K562 (cell line): ENCODE results near the gene RNF227. TPM values are rescaled to one million over a fixed set of nuclear protein-coding genes. Genes with fewer than 3 reads are reported as not detected.

ENCODE experiments used
- ARID2 ChIP-seq: fragments of 450-650 bp; IDR thresholded peaks from 2 replicates; pipeline ENCODE4 v1.6.1; 2017; ENCODE audit warnings: antibody characterized with exemption, mild to moderate bottlenecking
- BRF2 ChIP-seq: IDR thresholded peaks from 3 replicates; pipeline ENCODE4 v1.6.1; 2011; ENCODE audit warnings: borderline replicate concordance, mild to moderate bottlenecking; ENCODE audit not compliant: insufficient read length, insufficient read depth
- CREB5 ChIP-seq: fragments of 250-450 bp; sonication (Bioruptor Pico); IDR thresholded peaks from 2 replicates; pipeline ENCODE4 v1.5.0; 2020; ENCODE audit warnings: mild to moderate bottlenecking
- DEAF1 ChIP-seq: fragments of 450-650 bp; formaldehyde crosslinking; IDR thresholded peaks from 2 replicates; pipeline ENCODE4 v1.4.0; 2020; ENCODE audit warnings: mild to moderate bottlenecking, moderate library complexity
- ELK3 ChIP-seq: fragments of 450-650 bp; formaldehyde crosslinking; IDR thresholded peaks from 2 replicates; pipeline ENCODE4 v1.4.0; 2020; ENCODE audit warnings: mild to moderate bottlenecking
- EP400 ChIP-seq: fragments of 450-650 bp; IDR thresholded peaks from 2 replicates; pipeline ENCODE4 v1.6.1; 2017; ENCODE audit warnings: antibody characterized with exemption, mild to moderate bottlenecking, moderate library complexity
- HDGF ChIP-seq: fragments of 450-650 bp; IDR thresholded peaks from 2 replicates; pipeline ENCODE4 v1.6.1; 2016
- MECOM ChIP-seq: fragments of 250-450 bp; sonication (Bioruptor Pico); IDR thresholded peaks from 2 replicates; pipeline ENCODE4 v1.8.0; 2022; ENCODE audit warnings: inconsistent platforms
- MNT ChIP-seq, 2 experiments: fragments of 450-650 bp; conservative IDR thresholded peaks; 2 replicates each; pipeline ENCODE4 v1.6.1; 2017; ENCODE audit warnings: mild to moderate bottlenecking in 2 of 2, moderate library complexity in 2 of 2
- MYC ChIP-seq, 2 experiments: fragments of 250-450 bp in 1 of 2; sonication (Bioruptor Pico) in 1 of 2; IDR thresholded peaks; 2 replicates each; pipeline versions ENCODE4 v1.5.1 to v1.6.1; 2012 to 2021; ENCODE audit warnings: low read depth in 2 of 2, borderline replicate concordance in 1 of 2, improper control_type of control experiment in 1 of 2, low read length in 1 of 2, mild to moderate bottlenecking in 1 of 2, moderate library complexity in 1 of 2
- PHB ChIP-seq: fragments of 250-450 bp; sonication (Bioruptor Pico); IDR thresholded peaks from 2 replicates; pipeline ENCODE4 v1.5.0; 2021
- POLR2AphosphoS2 ChIP-seq: IDR thresholded peaks from 2 replicates; pipeline ENCODE4 v1.6.1; 2012; ENCODE audit warnings: low read length, improper control_type of control experiment
- RNF219 ChIP-seq: fragments of 250-450 bp; sonication (Bioruptor Pico); IDR thresholded peaks from 2 replicates; pipeline ENCODE4 v1.5.0; 2022; ENCODE audit warnings: mild to moderate bottlenecking
- SMARCE1 ChIP-seq: fragments of 450-650 bp; IDR thresholded peaks from 2 replicates; pipeline ENCODE4 v1.7.1; 2016; ENCODE audit warnings: mild to moderate bottlenecking
- SOX6 ChIP-seq: fragments of 450-650 bp; IDR thresholded peaks from 2 replicates; pipeline ENCODE4 v1.6.1; 2014; ENCODE audit warnings: mild to moderate bottlenecking
- THRAP3 ChIP-seq: fragments of 450-650 bp; IDR thresholded peaks from 2 replicates; pipeline ENCODE4 v1.6.1; 2016; ENCODE audit warnings: mild to moderate bottlenecking, inconsistent platforms, borderline replicate concordance
- USF1 ChIP-seq: sonication (generic); formaldehyde crosslinking; IDR thresholded peaks from 2 replicates; pipeline ENCODE4 v1.9.0; 2022; ENCODE audit warnings: mild to moderate bottlenecking, missing genetic modification reagents
- ZFPM2 ChIP-seq: fragments of 250-450 bp; sonication (Bioruptor Pico); IDR thresholded peaks from 2 replicates; pipeline ENCODE4 v1.5.1; 2022; ENCODE audit warnings: mild to moderate bottlenecking
- ZNF75A ChIP-seq: fragments of 450-650 bp; formaldehyde crosslinking; IDR thresholded peaks from 2 replicates; pipeline ENCODE4 v1.4.0; 2020; ENCODE audit warnings: mild to moderate bottlenecking
- ZNF780A ChIP-seq: fragments of 250-450 bp; sonication (Bioruptor Pico); IDR thresholded peaks from 2 replicates; pipeline ENCODE4 v1.5.0; 2021; ENCODE audit warnings: mild to moderate bottlenecking
- polyA plus RNA-seq, 8 experiments: library from polyadenylated mRNA; depleted of rRNA in 4 of 8; stranded (reverse) in 5 of 8; unstranded in 3 of 8; fragments of >200 nt; fragmentation: Nextera tagmentation in 2 of 8; fragmentation: Illumina TruSeq in 1 of 8; extraction: Ambion mirVana in 2 of 8; extraction: Trizol in 1 of 8; gene quantifications; 2 replicates each; pipeline versions ENCODE4 v1.2.1 to v1.2.3, GENCODE V29; 2011 to 2014; ENCODE audit warnings: inconsistent platforms in 1 of 8, missing spikeins in 1 of 8
- total RNA-seq, 7 experiments: library from RNA; depleted of rRNA in 6 of 7; stranded (reverse); fragments of >200 nt in 6 of 7; fragmentation: Illumina TruSeq in 2 of 7; extraction: Trizol in 2 of 7; gene quantifications; 2 replicates each; pipeline versions ENCODE4 v1.2.1 to v1.2.3, GENCODE V29; 2011 to 2021; ENCODE audit warnings: low replicate concordance in 1 of 7

The RNF227 gene
- total and polyA plus RNA-seq, 9 of the 15 experiments (the other 6 are each of a cell fraction or from before 2014, with no cell fraction given), result 1.1 to 6.7 (median 2.3) TPM

GRCh38 chr17:7897773-7898172 is 18.3 kb downstream of the RNF227 start (continued):
- peak; percentile 73 for TF ChIP-seq DEAF1
- peak; percentile 53 to 54; a peak in 3 of 4 replicates for TF ChIP-seq MNT (conservative IDR thresholded peaks at IDR 0.05)
- no peak for TF ChIP-seq SOX6
- no peak for TF ChIP-seq CREB5 (CRISPR knock-in tag)
- peak; percentile 29; the same call in 1 of the 2 replicates for TF ChIP-seq EP400
- TF ChIP-seq HDGF, result no peak
- TF ChIP-seq RNF219 (CRISPR knock-in tag), result no peak
- TF ChIP-seq MYC (IDR thresholded peaks at IDR 0.05; ENCODE audit: low read depth, low read length), result 0 out of 2 replicates have a peak, but pooled peaks have one; percentile 32
- no peak for TF ChIP-seq MYC (CRISPR knock-in tag; IDR thresholded peaks at IDR 0.05; ENCODE audit: borderline replicate concordance, low read depth)
- TF ChIP-seq USF1 (CRISPR knock-in tag), result peak; percentile 48
- TF ChIP-seq BRF2, result no peak
- no peak for TF ChIP-seq ZNF780A (CRISPR knock-in tag)
- no peak for TF ChIP-seq THRAP3
- 0 out of 2 replicates have a peak, but pooled peaks have one; percentile 35 for TF ChIP-seq ARID2
- TF ChIP-seq ELK3 (CRISPR knock-in tag), result no peak
- TF ChIP-seq SMARCE1, result no peak
- no peak for TF ChIP-seq ZNF75A
- no peak for TF ChIP-seq POLR2AphosphoS2
- no peak for TF ChIP-seq PHB (CRISPR knock-in tag)
- no peak for TF ChIP-seq MECOM
- no peak for TF ChIP-seq ZFPM2
